ENCODE data around the gene CNRIP1. TPM values are rescaled to one million over a fixed set of nuclear protein-coding genes. Genes with fewer than 3 reads are reported as not detected.

Gene CNRIP1
- total and polyA plus RNA-seq, 2 of the 4 experiments (the other 2 are of a cell fraction), result 23.3 to 32.7 TPM

GRCh38 chr2:68320118-68320641, 431 bp upstream of the CNRIP1 start:
- Histone ChIP-seq H4K5ac (ENCODE audit: low read depth, low read length) (peak overlapping the region; percentile 3), H3K9me1 (ENCODE audit: insufficient read depth, low read length) (no peaks in the 10 kb centered on the region; the same call in 1 of the 2 replicates), H3K36me3 (ENCODE audit: control insufficient read depth, insufficient read depth, low read length) (peaks cover 3% of the 10 kb centered on the region; the same call in 1 of the 2 replicates), H3K4me3 (ENCODE audit: insufficient read depth, low read depth, low read length) (peak overlapping the region; percentile 87), H2AK5ac (ENCODE audit: low read depth, low read length) (peak overlapping the region; percentile 41; the same call in 1 of the 2 replicates), H3K4me1 (ENCODE audit: control insufficient read depth, insufficient read depth, low read length) (no peaks in the 10 kb centered on the region), H4K20me1 (ENCODE audit: insufficient read depth, low read length) (no peaks in the 10 kb centered on the region), H3K56ac (ENCODE audit: extremely low read depth, insufficient read depth, low read length) (peak overlapping the region; percentile 27; the same call in 1 of the 2 replicates), H3K9me3 (ENCODE audit: control insufficient read depth, insufficient read depth, low read length) (no peaks in the 10 kb centered on the region), H2BK5ac (ENCODE audit: low read depth, low read length, poor library complexity, severe bottlenecking) (peak overlapping the region; percentile 90), H3K18ac (ENCODE audit: low read depth, low read length) (no peak overlapping the region), H3K27me3 (ENCODE audit: control insufficient read depth, insufficient read depth, low read length) (no peaks in the 10 kb centered on the region), H2BK15ac (ENCODE audit: low read depth, low read length) (peak overlapping the region; percentile 3; the same call in 1 of the 3 replicates), H3K27ac (ENCODE audit: insufficient read depth, low read length) (peak overlapping the region; percentile 98), H4K8ac (ENCODE audit: low read depth in 2 of 2, low read length in 2 of 2) (peak overlapping the region; percentile 24 to 93), H3K79me1 (ENCODE audit: low read depth in 1 of 2, low read length in 2 of 2) (peaks cover 15 to 37% of the 10 kb centered on the region in 2 experiments), H4K91ac (ENCODE audit: insufficient read depth, low read depth, low read length) (peak overlapping the region; percentile 30; the same call in 1 of the 2 replicates), H2AFZ (replicated peaks; ENCODE audit: low read length, poor library complexity) (peak overlapping the region; percentile 96), H3K23ac (ENCODE audit: low read depth, low read length) (peak overlapping the region; percentile 51; the same call in 1 of the 2 replicates), H3K9ac (ENCODE audit: low read depth, low read length) (peak overlapping the region; percentile 6), H3K4ac (ENCODE audit: low read depth, low read length) (peak overlapping the region; percentile 91), H2AK9ac (replicated peaks; ENCODE audit: low read depth, low read length, poor library complexity) (peak overlapping the region; percentile 96), H2BK20ac (ENCODE audit: low read depth, low read length) (peak overlapping the region; percentile 27), H3K14ac (replicated peaks; ENCODE audit: low read depth, low read length) (peak overlapping the region; percentile 8; the same call in 1 of the 2 replicates), H2BK120ac (ENCODE audit: low read depth, low read length) (peak overlapping the region; percentile 87), H3K4me2 (ENCODE audit: low read depth, low read length) (peak overlapping the region; percentile 85)
- in situ Hi-C loops (cut with MboI; ENCODE audit: low sequenced_read_pairs), result no loop called here
- DNase-seq (no peak), ATAC-seq (ENCODE audit: low read depth) (no peak)
- intact Hi-C loops (cut with micrococcal nuclease), result no loop called here
- dilution Hi-C loops (cut with HindIII; ENCODE audit: low sequenced_read_pairs, unreplicated experiment), result no loop called here
- ChIA-PET CTCF (interaction anchor here (0.8 to 1.2 kb wide), 3 partner anchors 11 to 38 kb away, joined by 3 to 6 read pairs (median 5); no protein-coding TSS in a partner anchor), POLR2A (ENCODE audit: unreplicated experiment) (no interaction called here)
- no peak for TF ChIP-seq MAZ (IDR thresholded peaks at IDR 0.05; ENCODE audit: borderline replicate concordance, low read depth, low read length)
- no peak for TF ChIP-seq CHD1 (IDR thresholded peaks at IDR 0.05; ENCODE audit: low read depth, low read length)
- TF ChIP-seq USF2 (IDR thresholded peaks at IDR 0.05; ENCODE audit: low read depth, low read length), result peak; percentile 64; the same call in 1 of the 2 replicates
- TF ChIP-seq FOS (IDR thresholded peaks at IDR 0.05; ENCODE audit: low read depth, low read length), result no peak
- peak; percentile 86; the same call in 1 of the 2 replicates for TF ChIP-seq MXI1 (IDR thresholded peaks at IDR 0.05; ENCODE audit: borderline replicate concordance, low read depth, low read length)
- TF ChIP-seq CTCF (conservative IDR thresholded peaks at IDR 0.05; ENCODE audit: low read depth, low read length), result no peak
- TF ChIP-seq CEBPB (IDR thresholded peaks at IDR 0.05; ENCODE audit: low read depth, low read length), result no peak
- TF ChIP-seq BHLHE40 (IDR thresholded peaks at IDR 0.05; ENCODE audit: low read depth, low read length), result no peak; the same call in 1 of the 2 replicates
- WGBS, 2 experiments (ENCODE audit: extremely low coverage in 2 of 2, insufficient read length in 1 of 2), result no CpG with 5 or more reads among the region's 11 CpGs
- no TSS peak for BruUV-seq (replicated peaks)
